Endothelial cell of umbilical vein (primary cell): ENCODE results near the gene MINK1. TPM values are rescaled to one million over a fixed set of nuclear protein-coding genes. Genes with fewer than 3 reads are reported as not detected.

ENCODE experiments used
- BruUV-seq: library from RNA; stranded (reverse); fragments of 400-500 nt; replicated peaks from 2 replicates; lab custom pipeline; 2021; lab: Mats Ljungman, UMichigan
- CTCF ChIA-PET: fragments of 300-600, 350-600 bp; sonication (Branson Sonifier 250); formaldehyde crosslinking; loops from one replicate; lab custom pipeline; 2021; ENCODE audit warnings: antibody characterized with exemption, inconsistent platforms; lab: Charles Lee
- POLR2A ChIA-PET: fragments of 300-600, 350-600 bp; sonication (Branson Sonifier 250); formaldehyde crosslinking; loops from one replicate; lab custom pipeline; 2021; ENCODE audit warnings: antibody characterized with exemption, inconsistent platforms; lab: Charles Lee
- DNase-seq: peaks from one replicate; pipeline ENCODE4 v3.0.0-alpha.2; 2011; ENCODE audit warnings: low read depth, low spot score
- FAIRE-seq: peaks from 2 replicates; lab custom pipeline; 2011; peaks lifted over from hg19 to GRCh38; lab: Jason Lieb, UNC
- H2AFZ ChIP-seq: 2 replicates; pipeline ENCODE4 v1.6.0; 2012; ENCODE audit warnings: low read depth, low read length, control low read depth, inconsistent platforms
- H3K27ac ChIP-seq: 2 replicates; pipeline ENCODE4 v1.5.1; 2011; ENCODE audit warnings: low read depth, mild to moderate bottlenecking, control low read depth, low read length, moderate library complexity; ENCODE audit not compliant: insufficient read depth
- H3K27me3 ChIP-seq, 2 experiments: 2 replicates each; pipeline versions ENCODE4 v1.6.0 to v1.6.1; 2011; ENCODE audit warnings: low read length in 2 of 2, mixed read lengths in 1 of 2; ENCODE audit not compliant: control insufficient read depth in 2 of 2, insufficient read depth in 2 of 2
- H3K36me3 ChIP-seq, 2 experiments: 2 replicates in 1 of 2; 3 replicates in 1 of 2; pipeline ENCODE4 v1.5.1; 2011; ENCODE audit warnings: low read length in 2 of 2, mild to moderate bottlenecking in 1 of 2, moderate library complexity in 1 of 2; ENCODE audit not compliant: control insufficient read depth in 2 of 2, insufficient read depth in 2 of 2; ENCODE audit errors: extremely low read depth in 1 of 2
- H3K4me1 ChIP-seq: 3 replicates; pipeline ENCODE4 v1.5.1; 2011; ENCODE audit warnings: mild to moderate bottlenecking, low read length; ENCODE audit not compliant: control insufficient read depth, insufficient read depth; ENCODE audit errors: extremely low read depth
- H3K4me2 ChIP-seq: 2 replicates; pipeline ENCODE4 v1.6.1; 2011; ENCODE audit warnings: low read length, control low read depth, mixed read lengths; ENCODE audit not compliant: insufficient read depth
- H3K4me3 ChIP-seq, 3 experiments: fragments of 200-600 bp in 1 of 3; sonication (generic), shearing (Covaris generic) in 1 of 3; replicated peaks in 1 of 3; 2 replicates each; pipeline ENCODE4 v1.5.1; 2011 to 2016; ENCODE audit warnings: control low read depth in 3 of 3, low read length in 3 of 3, mild to moderate bottlenecking in 2 of 3, inconsistent platforms in 1 of 3, low read depth in 1 of 3, moderate library complexity in 1 of 3; ENCODE audit not compliant: insufficient read depth in 1 of 3
- H3K79me2 ChIP-seq: 2 replicates; pipeline ENCODE4 v1.6.0; 2012; ENCODE audit warnings: low read length, inconsistent platforms; ENCODE audit not compliant: control insufficient read depth, insufficient read depth
- H3K9ac ChIP-seq: replicated peaks from 2 replicates; pipeline ENCODE3; 2011; ENCODE audit warnings: low read length, control low read depth; ENCODE audit not compliant: insufficient read depth; ENCODE audit errors: extremely low read depth
- H3K9me1 ChIP-seq: replicated peaks from 3 replicates; pipeline ENCODE4 v1.6.0; 2011; ENCODE audit warnings: mild to moderate bottlenecking, low read length; ENCODE audit not compliant: control insufficient read depth, insufficient read depth; ENCODE audit errors: extremely low read depth
- H3K9me3 ChIP-seq: replicated peaks from 2 replicates; pipeline ENCODE4 v1.5.1; 2012; ENCODE audit warnings: low read length, inconsistent platforms; ENCODE audit not compliant: control insufficient read depth, insufficient read depth
- H4K20me1 ChIP-seq: replicated peaks from 2 replicates; pipeline ENCODE3; 2011; ENCODE audit warnings: mild to moderate bottlenecking, low read length; ENCODE audit not compliant: control insufficient read depth, insufficient read depth; ENCODE audit errors: extremely low read depth
- CTCF ChIP-seq, 2 donors: IDR thresholded peaks; 1 replicate in 1 of 2; 2 replicates in 1 of 2; pipeline ENCODE4 v1.5.1; 2011; ENCODE audit warnings: low read length in 2 of 2, mild to moderate bottlenecking in 2 of 2, moderate library complexity in 2 of 2, control low read depth in 1 of 2, inconsistent platforms in 1 of 2, low read depth in 1 of 2; ENCODE audit not compliant: insufficient read depth in 1 of 2; ENCODE audit errors: extremely low read depth in 1 of 2
- GATA2 ChIP-seq: IDR thresholded peaks from 2 replicates; pipeline ENCODE4 v1.7.0; 2011; ENCODE audit warnings: low read depth, mild to moderate bottlenecking, moderate library complexity, mixed read lengths, low read length; ENCODE audit not compliant: insufficient read length, insufficient read depth
- dilution Hi-C: fragments of 300-500 bp; cut with MboI; formaldehyde crosslinking; loops from one replicate; pipeline ENCODE4 v1.15.0; 2019; ENCODE audit warnings: low sequenced_read_pairs; ENCODE audit not compliant: extremely low pct_ligation_motif_present
- intact Hi-C: fragments of 100-400 bp; cut with micrococcal nuclease; formaldehyde crosslinking; loops from one replicate; pipeline ENCODE4 v1.10.0; 2022
- polyA plus RNA-seq, 4 experiments: library from polyadenylated mRNA; depleted of rRNA in 3 of 4; stranded (reverse) in 3 of 4; unstranded in 1 of 4; fragments of >200 nt; gene quantifications; 2 replicates each; pipeline versions ENCODE4 v1.2.1 to v1.2.3, GENCODE V29; 2011 to 2012; ENCODE audit warnings: missing spikeins in 1 of 4
- total RNA-seq: library from RNA; stranded (reverse); gene quantifications from 2 replicates; pipeline ENCODE4 v1.2.3, GENCODE V29; 2021

The MINK1 gene
- total and polyA plus RNA-seq, 2 donors (not counting 3 experiments of a cell fraction or from before 2014, with no cell fraction given), result 53.6 to 89.4 TPM

- CTCF ChIA-PET, result interaction anchor here (1.0 to 2.8 kb wide), 2 partner anchors 43 to 66 kb away, joined by 3 to 7 read pairs; no protein-coding TSS in a partner anchor
- intact Hi-C loops, result no loop called here
Measured at GRCh38 chr17:4815043-4815675, 18.0 kb upstream of the MINK1 start.

More at GRCh38 chr17:4815043-4815675, 18.0 kb upstream of the MINK1 start:
- FAIRE-seq (peak; percentile 75), DNase-seq (no peak)
- H3K27ac ChIP-seq, result no peak overlapping the region
- H3K9ac ChIP-seq, result no peak overlapping the region
- dilution Hi-C loops, result no loop called here
- H4K20me1 ChIP-seq, result no peaks in the 10 kb centered on the region
- H3K79me2 ChIP-seq, result no peaks in the 10 kb centered on the region
- peak; percentile 42 to 54 for TF ChIP-seq CTCF (IDR thresholded peaks at IDR 0.05; ENCODE audit: extremely low read depth in 1 of 2, insufficient read depth in 1 of 2, low read depth in 1 of 2, low read length in 2 of 2)
- no peak for TF ChIP-seq GATA2
- POLR2A ChIA-PET, result no interaction called here
- H3K36me3 ChIP-seq, result peaks cover 7 to 20% of the 10 kb centered on the region in 2 experiments
- H3K9me3 ChIP-seq, result no peaks in the 10 kb centered on the region
- H3K27me3 ChIP-seq, result no peaks in the 10 kb centered on the region
- BruUV-seq, result no TSS peak
- H3K4me1 ChIP-seq, result no peaks in the 10 kb centered on the region
- H3K4me3 ChIP-seq, result no peak overlapping the region
- H2AFZ ChIP-seq, result no peak overlapping the region
- H3K9me1 ChIP-seq, result no peaks in the 10 kb centered on the region
- H3K4me2 ChIP-seq, result no peak overlapping the region
